HEK293 (cell line): ENCODE results near the gene PPP4C.

Experiments
- CTCF ChIA-PET: fragments of 350-600 bp; formaldehyde crosslinking; extraction: SDS; loops from one replicate; lab custom pipeline; 2021; ENCODE audit warnings: antibody characterized with exemption; lab: Yijun Ruan, JAX
- POLR2A ChIA-PET: fragments of 300-600 bp; formaldehyde crosslinking; extraction: SDS; loops from one replicate; lab custom pipeline; 2020; ENCODE audit warnings: antibody characterized with exemption, inconsistent platforms; lab: Yijun Ruan, JAX
- H3K27ac ChIP-seq: fragments of 200-500 bp; sonication (Bioruptor generic); 2 replicates; pipeline ENCODE4 v1.5.1; 2014; ENCODE audit warnings: low read depth, low read length, control low read depth, inconsistent platforms; ENCODE audit errors: extremely low read depth
- H3K36me3 ChIP-seq, 2 experiments: fragments of 200-500 bp in 1 of 2; sonication (Bioruptor generic) in 1 of 2; 1 replicate in 1 of 2; 2 replicates in 1 of 2; pipeline ENCODE4 v1.5.1; 2014 to 2017; ENCODE audit warnings: inconsistent platforms in 2 of 2, low read length in 2 of 2; ENCODE audit not compliant: control insufficient read depth in 2 of 2, insufficient read depth in 1 of 2
- H3K4me1 ChIP-seq: fragments of 200-500 bp; sonication (Bioruptor generic); 2 replicates; pipeline ENCODE4 v1.5.1; 2014; ENCODE audit warnings: mild to moderate bottlenecking, low read length, inconsistent platforms; ENCODE audit not compliant: control insufficient read depth, insufficient read depth
- H3K4me3 ChIP-seq: 2 replicates; pipeline ENCODE4 v1.5.1; 2011; ENCODE audit warnings: low read depth, mild to moderate bottlenecking, control low read depth, low read length, moderate library complexity
- H3K9me3 ChIP-seq: fragments of 200-500 bp; sonication (Bioruptor generic); 2 replicates; pipeline ENCODE4 v1.5.1; 2014; ENCODE audit warnings: low read depth, low read length, inconsistent platforms; ENCODE audit not compliant: control insufficient read depth, insufficient read depth
- BCL6B ChIP-seq: fragments of 450-650 bp; formaldehyde crosslinking; IDR thresholded peaks from 2 replicates; pipeline ENCODE4 v1.5.1; 2017; ENCODE audit warnings: missing biosample characterization, missing genetic modification characterization
- GFI1B ChIP-seq: fragments of 450-650 bp; formaldehyde crosslinking; IDR thresholded peaks from 2 replicates; pipeline ENCODE4 v1.5.1; 2016; ENCODE audit warnings: missing biosample characterization, missing genetic modification characterization
- HOXC10 ChIP-seq: sonication (generic); formaldehyde crosslinking; IDR thresholded peaks from 2 replicates; pipeline ENCODE4 v1.8.1; 2023; ENCODE audit warnings: mild to moderate bottlenecking, missing genetic modification reagents
- KLF17 ChIP-seq: fragments of 450-650 bp; formaldehyde crosslinking; IDR thresholded peaks from 2 replicates; pipeline ENCODE4 v1.5.1; 2016; ENCODE audit warnings: missing biosample characterization, missing genetic modification characterization
- KLF8 ChIP-seq: fragments of 450-650 bp; formaldehyde crosslinking; IDR thresholded peaks from 2 replicates; pipeline ENCODE4 v1.5.1; 2016; ENCODE audit warnings: missing biosample characterization, missing genetic modification characterization
- SCRT1 ChIP-seq: fragments of 450-650 bp; formaldehyde crosslinking; IDR thresholded peaks from 2 replicates; pipeline ENCODE4 v1.5.1; 2016; ENCODE audit warnings: missing biosample characterization, missing genetic modification characterization, borderline replicate concordance
- SP2 ChIP-seq: fragments of 450-650 bp; formaldehyde crosslinking; IDR thresholded peaks from 2 replicates; pipeline ENCODE4 v1.5.1; 2016; ENCODE audit warnings: missing biosample characterization, missing genetic modification characterization
- ZBTB1 ChIP-seq: fragments of 450-650 bp; formaldehyde crosslinking; IDR thresholded peaks from 2 replicates; pipeline ENCODE4 v1.5.1; 2016; ENCODE audit warnings: missing biosample characterization, missing genetic modification characterization
- ZBTB10 ChIP-seq: fragments of 450-650 bp; formaldehyde crosslinking; IDR thresholded peaks from 2 replicates; pipeline ENCODE4 v1.5.1; 2016; ENCODE audit warnings: missing biosample characterization, missing genetic modification characterization
- ZBTB26 ChIP-seq: fragments of 450-650 bp; formaldehyde crosslinking; optimal IDR thresholded peaks from 2 replicates; pipeline ENCODE3; 2016; ENCODE audit warnings: missing biosample characterization, mild to moderate bottlenecking, missing genetic modification characterization
- ZBTB48 ChIP-seq: fragments of 450-650 bp; formaldehyde crosslinking; IDR thresholded peaks from 2 replicates; pipeline ENCODE4 v1.5.1; 2016; ENCODE audit warnings: missing biosample characterization, missing genetic modification characterization
- ZFP69B ChIP-seq: fragments of 450-650 bp; formaldehyde crosslinking; IDR thresholded peaks from 2 replicates; pipeline ENCODE4 v1.5.1; 2016; ENCODE audit warnings: missing biosample characterization, missing genetic modification characterization
- ZNF10 ChIP-seq: fragments of 450-650 bp; formaldehyde crosslinking; IDR thresholded peaks from 2 replicates; pipeline ENCODE4 v1.5.1; 2017; ENCODE audit warnings: missing biosample characterization, missing genetic modification characterization
- ZNF148 ChIP-seq: fragments of 450-650 bp; formaldehyde crosslinking; IDR thresholded peaks from 2 replicates; pipeline ENCODE4 v1.5.0; 2017; ENCODE audit warnings: missing biosample characterization, missing genetic modification characterization, borderline replicate concordance
- ZNF18 ChIP-seq: fragments of 450-650 bp; formaldehyde crosslinking; IDR thresholded peaks from 2 replicates; pipeline ENCODE4 v1.5.1; 2016; ENCODE audit warnings: missing biosample characterization, missing genetic modification characterization
- ZNF398 ChIP-seq: fragments of 450-650 bp; formaldehyde crosslinking; IDR thresholded peaks from 2 replicates; pipeline ENCODE4 v1.5.1; 2017; ENCODE audit warnings: missing biosample characterization, missing genetic modification characterization
- ZNF548 ChIP-seq: fragments of 450-650 bp; formaldehyde crosslinking; IDR thresholded peaks from 2 replicates; pipeline ENCODE4 v1.5.1; 2016; ENCODE audit warnings: missing biosample characterization, missing genetic modification characterization
- ZNF580 ChIP-seq: fragments of 450-650 bp; formaldehyde crosslinking; IDR thresholded peaks from 2 replicates; pipeline ENCODE4 v1.5.1; 2016; ENCODE audit warnings: missing biosample characterization, missing genetic modification characterization
- ZNF610 ChIP-seq: fragments of 450-650 bp; formaldehyde crosslinking; IDR thresholded peaks from 2 replicates; pipeline ENCODE4 v1.5.1; 2016; ENCODE audit warnings: missing biosample characterization, missing genetic modification characterization, borderline replicate concordance
- ZNF791 ChIP-seq: fragments of 450-650 bp; formaldehyde crosslinking; IDR thresholded peaks from 2 replicates; pipeline ENCODE4 v1.5.1; 2016; ENCODE audit warnings: missing biosample characterization, missing genetic modification characterization

Gene PPP4C

GRCh38 chr16:30060346-30060745, 15.4 kb upstream of the PPP4C start:
- POLR2A ChIA-PET = no interaction called here
- H3K27ac ChIP-seq = no peak overlapping the region
- H3K4me3 ChIP-seq = no peak overlapping the region
- peaks cover 2% of the 10 kb centered on the region; the same call in 1 of the 2 replicates for H3K4me1 ChIP-seq
- no peaks in the 10 kb centered on the region for H3K9me3 ChIP-seq
- CTCF ChIA-PET = no interaction called here
- peaks cover 3 to 23% of the 10 kb centered on the region in 2 experiments; a peak in 2 of 3 replicates for H3K36me3 ChIP-seq
- TF ChIP-seq ZNF398 (0 out of 2 replicates have a peak, but pooled peaks have one; percentile 48), ZBTB10 (tag by site-specific recombination) (no peak)

GRCh38 chr16:30060836-30061554, 14.8 kb upstream of the PPP4C start:
- Histone ChIP-seq H3K36me3 (peaks cover 3 to 26% of the 10 kb centered on the region in 2 experiments; a peak in 2 of 3 replicates), H3K9me3 (no peaks in the 10 kb centered on the region), H3K4me1 (peaks cover 2% of the 10 kb centered on the region; the same call in 1 of the 2 replicates), H3K27ac (no peak overlapping the region), H3K4me3 (no peak overlapping the region)
- POLR2A ChIA-PET = interaction anchor here (0.6 to 1.1 kb wide), 5 partner anchors 8 to 317 kb away, joined by 3 to 8 read pairs (median 5); partner anchors contain the start of gene TBX6
- CTCF ChIA-PET = interaction anchor here (1.4 to 1.5 kb wide), 2 partner anchors 9 to 51 kb away, joined by 3 to 5 read pairs; no protein-coding TSS in a partner anchor
- TF ChIP-seq SP2 = 0 out of 2 replicates have a peak, but pooled peaks have one; percentile 19
- no peak for TF ChIP-seq ZNF580 (tag by site-specific recombination)
- TF ChIP-seq BCL6B (tag by site-specific recombination) = no peak
- TF ChIP-seq ZNF548 (tag by site-specific recombination) = no peak
- TF ChIP-seq HOXC10 (CRISPR knock-in tag) = no peak
- TF ChIP-seq ZNF610 (tag by site-specific recombination) = no peak
- TF ChIP-seq ZBTB26 = no peak
- no peak for TF ChIP-seq SCRT1 (tag by site-specific recombination)
- no peak for TF ChIP-seq ZBTB1 (tag by site-specific recombination)
- TF ChIP-seq ZNF18 (tag by site-specific recombination) = no peak
- TF ChIP-seq KLF8 (tag by site-specific recombination) = no peak
- no peak for TF ChIP-seq ZNF791 (tag by site-specific recombination)
- 0 out of 2 replicates have a peak, but pooled peaks have one; percentile 17 for TF ChIP-seq GFI1B (tag by site-specific recombination)
- TF ChIP-seq ZNF148 (tag by site-specific recombination) = no peak
- TF ChIP-seq ZNF10 (tag by site-specific recombination) = no peak
- no peak for TF ChIP-seq KLF17 (tag by site-specific recombination)
- TF ChIP-seq ZFP69B = no peak
- no peak for TF ChIP-seq ZBTB48 (tag by site-specific recombination)
